H1 (cell line): Measurements from ENCODE around the gene EIF2B5. TPM values are rescaled to one million over a fixed set of nuclear protein-coding genes. Genes with fewer than 3 reads are reported as not detected.

ENCODE experiments used
- CBX5 ChIP-seq: fragments of 300-800, 300-1000 bp; sonication (generic); IDR thresholded peaks from 2 replicates; pipeline ENCODE4 v1.7.1; 2016; ENCODE audit warnings: antibody characterized with exemption, low read length, low read depth
- CEBPB ChIP-seq: IDR thresholded peaks from 2 replicates; pipeline ENCODE4 v1.6.1; 2012; ENCODE audit warnings: low read depth, low read length
- E2F6 ChIP-seq: IDR thresholded peaks from 2 replicates; pipeline ENCODE4 v1.6.1; 2012; ENCODE audit warnings: inconsistent platforms
- EP300 ChIP-seq, 2 experiments: IDR thresholded peaks; 1 replicate in 1 of 2; 2 replicates in 1 of 2; pipeline ENCODE4 v1.6.1; 2011 to 2012; ENCODE audit warnings: low read depth in 2 of 2, low read length in 2 of 2, mild to moderate bottlenecking in 2 of 2, borderline replicate concordance in 1 of 2, inconsistent platforms in 1 of 2, moderate library complexity in 1 of 2
- FOSL1 ChIP-seq: IDR thresholded peaks from 2 replicates; pipeline ENCODE4 v1.6.1; 2011; ENCODE audit warnings: mild to moderate bottlenecking, low read depth, low read length, moderate library complexity; ENCODE audit not compliant: insufficient read depth
- JUN ChIP-seq: IDR thresholded peaks from 2 replicates; pipeline ENCODE4 v1.6.1; 2011; ENCODE audit warnings: low read depth, mild to moderate bottlenecking, improper control_type of control experiment, low read length
- KDM5A ChIP-seq: fragments of 200-600 bp; IDR thresholded peaks from 2 replicates; pipeline ENCODE4 v1.7.1; 2012; ENCODE audit warnings: mild to moderate bottlenecking, low read length, inconsistent platforms, mixed read lengths
- SP2 ChIP-seq: IDR thresholded peaks from 2 replicates; pipeline ENCODE4 v1.6.1; 2012; ENCODE audit warnings: mild to moderate bottlenecking, low read length, inconsistent platforms
- TAF7 ChIP-seq: optimal IDR thresholded peaks from 2 replicates; pipeline ENCODE3; 2011; ENCODE audit warnings: low read depth, mild to moderate bottlenecking, inconsistent platforms, low read length, moderate library complexity, borderline replicate concordance
- polyA plus RNA-seq, 7 experiments: library from polyadenylated mRNA; depleted of rRNA in 3 of 7; stranded (reverse) in 5 of 7; unstranded in 2 of 7; fragments of >200 nt in 5 of 7; fragments of 200-250 nt in 2 of 7; gene quantifications; 1 replicate in 5 of 7; 2 replicates in 1 of 7; 4 replicates in 1 of 7; pipeline versions ENCODE4 v1.2.1 to v1.2.3, GENCODE V29; 2011 to 2013; ENCODE audit warnings: missing spikeins in 2 of 7, mixed read lengths in 2 of 7
- total RNA-seq: library from RNA; stranded (reverse); fragmentation: NEBNext Ultra II Directional; extraction: Animal tissue kit (Norgen Biotek cat#: 25700); gene quantifications from 2 replicates; pipeline ENCODE4 v1.2.1, GENCODE V29; 2021
- TF ChIP-seq, protein P1 (sequence below): fragments of 300-600 bp; sonication (generic); IDR thresholded peaks from 2 replicates; pipeline ENCODE4 v1.7.1; 2012; ENCODE audit warnings: low read length, moderate library complexity, mild to moderate bottlenecking, inconsistent platforms; ENCODE audit not compliant: insufficient replicate concordance
- TF ChIP-seq, protein P2 (sequence below): IDR thresholded peaks from 2 replicates; pipeline ENCODE4 v1.6.1; 2012; ENCODE audit warnings: inconsistent platforms

The EIF2B5 gene
- total and polyA plus RNA-seq, 2 of the 8 experiments (the other 6 are each of a cell fraction or from before 2014, with no cell fraction given): 33.1 to 40.0 TPM

DNA sequence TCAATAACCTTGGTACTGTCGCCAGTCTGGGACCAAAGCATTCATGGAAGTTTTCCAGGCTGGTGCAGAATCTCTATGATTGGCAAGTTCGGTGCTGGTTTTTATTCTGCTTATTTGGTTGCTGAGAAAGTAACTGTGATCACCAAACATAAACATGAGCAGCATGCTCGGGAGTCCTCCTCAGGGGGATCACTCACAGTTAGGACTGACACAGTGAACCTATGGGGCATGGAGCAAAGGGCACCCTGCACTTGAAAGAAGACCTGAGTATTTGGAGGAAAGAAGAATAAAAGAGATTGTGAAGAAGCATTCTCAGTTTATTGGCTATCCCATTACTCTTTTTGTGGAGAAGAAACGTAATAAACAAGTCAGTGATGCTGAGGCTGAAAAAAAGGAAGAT lies 19.1 kb upstream of the EIF2B5 start (continued):
- TF ChIP-seq, protein P1, sequence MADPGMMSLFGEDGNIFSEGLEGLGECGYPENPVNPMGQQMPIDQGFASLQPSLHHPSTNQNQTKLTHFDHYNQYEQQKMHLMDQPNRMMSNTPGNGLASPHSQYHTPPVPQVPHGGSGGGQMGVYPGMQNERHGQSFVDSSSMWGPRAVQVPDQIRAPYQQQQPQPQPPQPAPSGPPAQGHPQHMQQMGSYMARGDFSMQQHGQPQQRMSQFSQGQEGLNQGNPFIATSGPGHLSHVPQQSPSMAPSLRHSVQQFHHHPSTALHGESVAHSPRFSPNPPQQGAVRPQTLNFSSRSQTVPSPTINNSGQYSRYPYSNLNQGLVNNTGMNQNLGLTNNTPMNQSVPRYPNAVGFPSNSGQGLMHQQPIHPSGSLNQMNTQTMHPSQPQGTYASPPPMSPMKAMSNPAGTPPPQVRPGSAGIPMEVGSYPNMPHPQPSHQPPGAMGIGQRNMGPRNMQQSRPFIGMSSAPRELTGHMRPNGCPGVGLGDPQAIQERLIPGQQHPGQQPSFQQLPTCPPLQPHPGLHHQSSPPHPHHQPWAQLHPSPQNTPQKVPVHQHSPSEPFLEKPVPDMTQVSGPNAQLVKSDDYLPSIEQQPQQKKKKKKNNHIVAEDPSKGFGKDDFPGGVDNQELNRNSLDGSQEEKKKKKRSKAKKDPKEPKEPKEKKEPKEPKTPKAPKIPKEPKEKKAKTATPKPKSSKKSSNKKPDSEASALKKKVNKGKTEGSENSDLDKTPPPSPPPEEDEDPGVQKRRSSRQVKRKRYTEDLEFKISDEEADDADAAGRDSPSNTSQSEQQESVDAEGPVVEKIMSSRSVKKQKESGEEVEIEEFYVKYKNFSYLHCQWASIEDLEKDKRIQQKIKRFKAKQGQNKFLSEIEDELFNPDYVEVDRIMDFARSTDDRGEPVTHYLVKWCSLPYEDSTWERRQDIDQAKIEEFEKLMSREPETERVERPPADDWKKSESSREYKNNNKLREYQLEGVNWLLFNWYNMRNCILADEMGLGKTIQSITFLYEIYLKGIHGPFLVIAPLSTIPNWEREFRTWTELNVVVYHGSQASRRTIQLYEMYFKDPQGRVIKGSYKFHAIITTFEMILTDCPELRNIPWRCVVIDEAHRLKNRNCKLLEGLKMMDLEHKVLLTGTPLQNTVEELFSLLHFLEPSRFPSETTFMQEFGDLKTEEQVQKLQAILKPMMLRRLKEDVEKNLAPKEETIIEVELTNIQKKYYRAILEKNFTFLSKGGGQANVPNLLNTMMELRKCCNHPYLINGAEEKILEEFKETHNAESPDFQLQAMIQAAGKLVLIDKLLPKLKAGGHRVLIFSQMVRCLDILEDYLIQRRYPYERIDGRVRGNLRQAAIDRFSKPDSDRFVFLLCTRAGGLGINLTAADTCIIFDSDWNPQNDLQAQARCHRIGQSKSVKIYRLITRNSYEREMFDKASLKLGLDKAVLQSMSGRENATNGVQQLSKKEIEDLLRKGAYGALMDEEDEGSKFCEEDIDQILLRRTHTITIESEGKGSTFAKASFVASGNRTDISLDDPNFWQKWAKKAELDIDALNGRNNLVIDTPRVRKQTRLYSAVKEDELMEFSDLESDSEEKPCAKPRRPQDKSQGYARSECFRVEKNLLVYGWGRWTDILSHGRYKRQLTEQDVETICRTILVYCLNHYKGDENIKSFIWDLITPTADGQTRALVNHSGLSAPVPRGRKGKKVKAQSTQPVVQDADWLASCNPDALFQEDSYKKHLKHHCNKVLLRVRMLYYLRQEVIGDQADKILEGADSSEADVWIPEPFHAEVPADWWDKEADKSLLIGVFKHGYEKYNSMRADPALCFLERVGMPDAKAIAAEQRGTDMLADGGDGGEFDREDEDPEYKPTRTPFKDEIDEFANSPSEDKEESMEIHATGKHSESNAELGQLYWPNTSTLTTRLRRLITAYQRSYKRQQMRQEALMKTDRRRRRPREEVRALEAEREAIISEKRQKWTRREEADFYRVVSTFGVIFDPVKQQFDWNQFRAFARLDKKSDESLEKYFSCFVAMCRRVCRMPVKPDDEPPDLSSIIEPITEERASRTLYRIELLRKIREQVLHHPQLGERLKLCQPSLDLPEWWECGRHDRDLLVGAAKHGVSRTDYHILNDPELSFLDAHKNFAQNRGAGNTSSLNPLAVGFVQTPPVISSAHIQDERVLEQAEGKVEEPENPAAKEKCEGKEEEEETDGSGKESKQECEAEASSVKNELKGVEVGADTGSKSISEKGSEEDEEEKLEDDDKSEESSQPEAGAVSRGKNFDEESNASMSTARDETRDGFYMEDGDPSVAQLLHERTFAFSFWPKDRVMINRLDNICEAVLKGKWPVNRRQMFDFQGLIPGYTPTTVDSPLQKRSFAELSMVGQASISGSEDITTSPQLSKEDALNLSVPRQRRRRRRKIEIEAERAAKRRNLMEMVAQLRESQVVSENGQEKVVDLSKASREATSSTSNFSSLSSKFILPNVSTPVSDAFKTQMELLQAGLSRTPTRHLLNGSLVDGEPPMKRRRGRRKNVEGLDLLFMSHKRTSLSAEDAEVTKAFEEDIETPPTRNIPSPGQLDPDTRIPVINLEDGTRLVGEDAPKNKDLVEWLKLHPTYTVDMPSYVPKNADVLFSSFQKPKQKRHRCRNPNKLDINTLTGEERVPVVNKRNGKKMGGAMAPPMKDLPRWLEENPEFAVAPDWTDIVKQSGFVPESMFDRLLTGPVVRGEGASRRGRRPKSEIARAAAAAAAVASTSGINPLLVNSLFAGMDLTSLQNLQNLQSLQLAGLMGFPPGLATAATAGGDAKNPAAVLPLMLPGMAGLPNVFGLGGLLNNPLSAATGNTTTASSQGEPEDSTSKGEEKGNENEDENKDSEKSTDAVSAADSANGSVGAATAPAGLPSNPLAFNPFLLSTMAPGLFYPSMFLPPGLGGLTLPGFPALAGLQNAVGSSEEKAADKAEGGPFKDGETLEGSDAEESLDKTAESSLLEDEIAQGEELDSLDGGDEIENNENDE: no peak
- TF ChIP-seq EP300 (IDR thresholded peaks at IDR 0.05; ENCODE audit: borderline replicate concordance in 1 of 2, low read depth in 2 of 2, low read length in 2 of 2) (no peak), CBX5 (no peak), FOSL1 (no peak), CEBPB (no peak), KDM5A (no peak), TAF7 (no peak), E2F6 (no peak), JUN (no peak), SP2 (no peak)
- TF ChIP-seq, protein P2, sequence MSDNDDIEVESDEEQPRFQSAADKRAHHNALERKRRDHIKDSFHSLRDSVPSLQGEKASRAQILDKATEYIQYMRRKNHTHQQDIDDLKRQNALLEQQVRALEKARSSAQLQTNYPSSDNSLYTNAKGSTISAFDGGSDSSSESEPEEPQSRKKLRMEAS: no peak
